ENCODE measurements around the gene CACNA1B.
"Not testable (repeated sequence)": the region's sequence is repeated elsewhere in the genome, so short reads cannot be mapped to it uniquely, and the experiment has no call there.

CACNA1B gene

GRCh38 chr9:138112090-138112748 is 234.6 kb downstream of the CACNA1B start:
- H3K4me3 ChIP-seq (ENCODE audit: low read depth, low read length), result no peak overlapping the region
- no peak for TF ChIP-seq CTCF (IDR thresholded peaks at IDR 0.05; ENCODE audit: borderline replicate concordance, insufficient read depth, low read depth, low read length)

GRCh38 chr9:138112791-138113600 is 235.4 kb downstream of the CACNA1B start:
- no peak for TF ChIP-seq CTCF (IDR thresholded peaks at IDR 0.05; ENCODE audit: borderline replicate concordance, insufficient read depth, low read depth, low read length)
- H3K4me3 ChIP-seq (ENCODE audit: low read depth, low read length), result no peak overlapping the region

- H3K4me3 ChIP-seq (ENCODE audit: low read depth, low read length), result not testable (repeated sequence)
These were observed 236.2 kb downstream of the CACNA1B start for GRCh38 chr9:138113701-138114325.

GRCh38 chr9:138114501-138115245 is 237.1 kb downstream of the CACNA1B start:
- TF ChIP-seq CTCF (IDR thresholded peaks at IDR 0.05; ENCODE audit: borderline replicate concordance, insufficient read depth, low read depth, low read length), result no peak
- no peak overlapping the region for H3K4me3 ChIP-seq (ENCODE audit: low read depth, low read length)

GRCh38 chr9:138115506-138115905 is 237.9 kb downstream of the CACNA1B start:
- H3K4me3 ChIP-seq (ENCODE audit: low read depth, low read length), result no peak overlapping the region
- TF ChIP-seq CTCF (IDR thresholded peaks at IDR 0.05; ENCODE audit: borderline replicate concordance, insufficient read depth, low read depth, low read length), result no peak

DNA sequence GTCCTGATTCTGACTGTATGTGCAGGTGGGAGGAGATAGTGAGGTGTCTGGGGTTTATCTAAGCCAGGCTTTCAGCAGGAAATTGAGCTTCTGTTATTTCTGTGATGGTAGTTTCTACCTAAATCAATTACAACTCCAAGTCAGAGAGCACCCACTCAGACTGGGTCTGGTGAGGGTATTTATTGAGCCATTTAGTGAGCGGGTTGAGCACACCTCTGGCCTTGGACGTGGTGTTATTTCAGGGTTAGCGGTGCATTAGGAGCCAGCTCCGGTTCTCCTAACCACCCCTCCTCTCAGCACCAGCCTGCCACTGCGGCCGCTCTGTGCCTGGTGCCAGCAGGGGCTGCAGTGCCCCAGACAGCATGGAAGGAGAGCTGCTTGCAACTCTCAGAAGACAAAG is 238.9 kb downstream of the CACNA1B start:
- no peak overlapping the region for H3K4me3 ChIP-seq (ENCODE audit: low read depth, low read length)
- TF ChIP-seq CTCF (IDR thresholded peaks at IDR 0.05; ENCODE audit: borderline replicate concordance, insufficient read depth, low read depth, low read length), result no peak

DNA sequence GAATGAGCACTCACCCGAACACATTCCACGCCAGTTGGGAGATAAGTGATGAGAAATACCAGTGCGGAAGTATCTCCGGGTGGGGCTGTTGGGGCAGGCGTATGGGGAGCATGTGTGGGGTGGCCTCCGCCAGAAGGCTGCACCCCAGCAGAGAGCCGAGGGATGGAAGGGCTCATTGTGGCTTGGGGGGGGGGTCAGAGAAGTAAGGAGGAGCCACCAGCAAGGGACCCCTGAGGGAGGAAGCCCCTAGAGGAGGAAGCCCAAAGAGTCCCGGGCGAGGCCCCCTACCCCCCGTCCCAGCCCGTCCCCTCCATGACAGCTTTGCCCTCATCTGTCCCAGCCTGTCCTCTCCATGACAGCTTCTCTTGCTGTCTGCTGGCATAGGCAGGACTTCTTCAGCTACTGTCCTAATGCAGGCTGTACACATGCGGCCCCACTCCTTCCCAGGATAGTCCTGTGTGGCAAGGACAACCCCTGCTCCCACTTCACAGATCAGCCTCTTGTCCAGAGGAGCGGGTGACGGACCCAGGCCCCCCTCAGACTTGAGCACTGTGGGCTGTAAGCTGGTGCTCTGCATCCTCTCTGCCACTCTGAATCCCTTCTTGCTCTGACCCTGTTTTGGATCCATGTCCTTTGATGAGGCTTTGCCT is 239.6 kb downstream of the CACNA1B start:
- TF ChIP-seq CTCF (IDR thresholded peaks at IDR 0.05; ENCODE audit: borderline replicate concordance, insufficient read depth, low read depth, low read length), result no peak
- no peak overlapping the region for H3K4me3 ChIP-seq (ENCODE audit: low read depth, low read length)
